HG03460 (cell line): ENCODE data around the gene SFRP5.
A peak's percentile ranks its signal among the peaks of the same experiment; 100 is the strongest.

Experiments
- ATAC-seq: cut with Tn5 transposase; IDR thresholded peaks from one replicate; pipeline ENCODE4 v1.9.1; 2021; ENCODE audit not compliant: unreplicated experiment

SFRP5 gene

DNA sequence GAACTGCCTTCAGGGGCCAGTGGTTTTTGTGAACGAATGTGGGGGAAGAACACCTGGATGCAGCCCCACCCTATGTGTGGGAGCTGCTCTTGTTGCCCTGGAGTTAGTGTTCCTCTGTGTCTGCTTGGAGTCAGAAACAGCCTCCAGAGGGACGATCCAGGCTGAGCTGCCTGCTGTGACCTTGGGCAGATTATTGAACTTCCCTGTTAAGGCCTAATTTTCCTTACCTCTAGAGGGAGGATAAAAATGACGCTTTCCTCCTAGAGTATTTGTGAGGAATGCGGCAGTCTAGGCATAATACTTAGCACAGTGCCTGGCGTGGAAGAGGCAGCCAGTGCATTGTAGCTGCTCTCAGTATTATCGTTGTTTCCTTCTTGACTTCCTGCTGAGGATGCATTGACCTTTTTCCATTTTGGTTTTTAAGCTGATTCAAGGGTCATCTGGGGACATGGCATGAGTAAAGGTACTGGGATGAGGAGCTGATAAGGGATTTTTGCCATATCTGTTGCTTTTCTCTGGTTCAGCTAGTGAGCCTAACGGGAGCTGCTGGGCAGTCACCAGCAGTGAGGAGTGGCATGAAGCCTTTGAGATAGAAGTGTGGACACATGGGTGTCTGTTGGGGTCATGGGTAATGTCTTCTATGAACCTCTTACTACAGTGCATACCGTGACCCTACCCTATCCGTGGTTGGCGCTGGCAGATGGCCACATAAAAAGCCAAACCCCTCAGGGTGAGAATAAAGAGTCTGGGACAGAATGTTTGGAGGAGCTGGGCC lies 28.4 kb downstream of the SFRP5 start:
- ATAC-seq, result no peak

DNA sequence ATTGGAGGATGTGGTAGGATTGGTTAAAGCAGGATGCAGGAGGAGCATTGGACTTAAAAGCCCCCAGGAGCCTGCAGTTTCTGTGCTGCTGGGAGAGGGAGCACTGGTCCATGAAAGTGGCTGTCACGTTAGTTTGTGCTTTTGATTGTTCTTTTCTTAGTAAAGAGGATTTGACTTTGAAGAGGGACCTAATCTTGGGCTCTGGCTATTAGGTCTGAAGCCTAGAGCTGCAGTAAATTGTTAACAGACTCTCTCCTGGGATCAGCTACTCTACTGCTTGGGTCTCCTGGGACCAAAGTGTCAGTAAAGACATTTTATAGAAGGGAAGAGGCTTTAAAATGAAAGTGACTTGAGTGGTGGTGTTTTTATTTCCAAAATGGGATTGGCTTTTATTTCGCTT lies 31.2 kb downstream of the SFRP5 start:
- no peak for ATAC-seq

DNA sequence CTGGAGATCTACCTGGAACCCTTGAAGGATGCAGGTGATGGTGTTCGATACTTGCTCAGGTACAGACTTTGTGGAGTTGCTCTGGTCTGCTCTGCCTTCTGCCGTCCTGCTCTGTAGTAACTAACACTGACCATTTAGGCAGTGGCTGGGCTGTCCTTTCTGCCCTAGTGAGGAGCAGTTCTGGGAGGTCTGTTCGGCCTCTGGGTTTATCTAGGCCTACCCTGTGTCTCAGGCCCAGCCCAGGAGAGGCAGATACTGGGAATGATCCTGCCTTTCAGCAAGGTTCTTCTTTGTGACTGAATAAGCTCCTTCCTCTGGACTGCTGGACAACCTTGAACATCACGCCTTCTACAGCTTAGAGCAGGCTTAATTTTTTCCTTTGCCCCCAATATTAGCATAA lies 33.2 kb downstream of the SFRP5 start:
- ATAC-seq, result no peak

DNA sequence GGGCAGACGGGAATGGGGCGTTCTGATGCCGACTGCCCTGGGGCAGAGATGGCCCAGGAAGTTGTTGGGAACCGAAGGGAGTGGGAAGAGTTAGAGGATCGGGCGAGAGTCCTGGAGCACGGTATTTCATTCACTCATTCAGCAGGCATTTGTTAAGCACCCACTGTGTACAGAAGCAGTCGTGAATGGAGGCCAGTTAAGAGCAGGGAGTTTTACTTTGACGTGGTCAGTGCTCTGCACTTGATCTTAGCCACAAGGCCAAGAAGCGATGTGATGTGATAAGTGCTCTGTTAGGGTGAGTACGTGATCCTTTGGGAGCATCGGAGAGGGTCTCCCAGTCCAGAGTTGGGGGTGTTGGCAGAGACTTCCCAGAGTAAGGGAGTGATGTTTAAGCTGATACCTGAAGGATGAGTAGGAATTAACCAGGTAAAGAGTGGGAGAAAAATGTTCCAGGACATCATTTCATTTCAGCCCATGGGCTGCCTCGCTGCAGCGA lies 34.0 kb downstream of the SFRP5 start:
- ATAC-seq, result peak; percentile 5

DNA sequence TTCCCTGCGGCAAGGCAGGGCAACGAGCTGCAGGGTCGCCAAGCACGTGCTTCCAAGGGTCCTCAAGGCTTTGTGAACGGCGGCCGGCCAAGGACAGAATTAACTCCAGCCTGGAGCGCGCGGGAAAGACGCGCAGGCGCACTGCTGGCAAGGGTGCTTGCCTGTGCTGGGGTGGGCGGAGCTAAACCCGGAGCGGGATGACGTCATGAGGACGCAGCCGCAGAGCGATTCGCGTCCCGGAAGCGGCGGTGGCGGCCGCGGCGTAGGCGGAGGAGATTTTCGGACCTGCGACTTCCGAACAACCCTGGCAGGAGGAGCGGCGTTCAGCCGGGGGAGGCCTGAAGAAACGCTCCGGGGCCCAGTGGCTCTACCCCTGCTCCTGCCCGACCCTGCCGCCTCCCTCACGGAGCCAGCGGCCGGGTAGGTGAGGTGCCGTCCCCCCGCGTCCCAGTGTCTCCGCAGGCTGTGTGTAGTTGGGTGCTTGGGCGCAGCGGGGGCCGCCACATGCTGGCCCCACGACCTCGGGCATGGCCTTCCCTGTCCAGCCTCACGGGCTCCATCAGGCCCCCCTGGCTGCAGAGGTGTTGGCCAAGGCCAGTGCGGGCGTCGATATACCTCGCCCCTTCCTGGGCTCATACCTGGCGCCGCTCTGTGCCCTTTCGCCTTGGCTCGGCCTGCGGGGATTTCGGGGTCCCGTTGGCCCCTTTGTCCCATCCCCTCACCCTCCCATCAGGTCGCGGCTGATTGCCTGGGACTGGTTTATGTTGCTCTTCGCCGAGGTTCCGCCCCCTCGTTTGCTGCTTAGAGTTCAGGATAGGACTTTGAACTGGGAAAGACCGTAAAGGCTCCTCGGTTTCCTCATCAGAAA lies 34.7 kb downstream of the SFRP5 start, which contains the start of gene ZFYVE27:
Gene ZFYVE27, plus strand, starts transcription at position 227 of the 868 bp plus-strand sequence. CDS start 1,350 bp downstream, outside the sequence.
- peak; percentile 87 for ATAC-seq

DNA sequence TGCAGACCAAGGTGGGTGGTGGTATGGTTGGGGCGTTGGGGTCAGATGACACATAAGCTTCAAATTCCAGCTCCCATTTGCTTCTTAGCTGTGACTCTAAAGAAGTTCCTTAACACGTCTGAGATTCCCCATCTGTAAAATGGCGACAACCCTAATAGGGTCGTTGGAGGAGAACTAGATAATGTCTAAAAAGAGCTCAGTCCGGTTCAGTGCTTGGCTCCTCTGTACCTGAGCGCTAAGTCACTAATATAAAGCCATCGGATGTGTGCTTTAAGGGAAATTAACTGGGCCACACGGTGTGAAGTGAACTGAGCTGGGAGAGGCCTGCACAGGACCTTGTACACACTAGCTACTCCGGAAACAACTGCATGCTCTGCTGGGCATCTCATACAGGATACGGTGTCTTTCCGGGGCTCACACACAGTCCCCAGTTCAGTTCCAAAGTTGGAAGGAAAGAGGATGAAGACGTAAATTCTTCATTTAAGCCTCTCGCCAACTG lies 35.3 kb downstream of the SFRP5 start:
- peak; percentile 24 for ATAC-seq

DNA sequence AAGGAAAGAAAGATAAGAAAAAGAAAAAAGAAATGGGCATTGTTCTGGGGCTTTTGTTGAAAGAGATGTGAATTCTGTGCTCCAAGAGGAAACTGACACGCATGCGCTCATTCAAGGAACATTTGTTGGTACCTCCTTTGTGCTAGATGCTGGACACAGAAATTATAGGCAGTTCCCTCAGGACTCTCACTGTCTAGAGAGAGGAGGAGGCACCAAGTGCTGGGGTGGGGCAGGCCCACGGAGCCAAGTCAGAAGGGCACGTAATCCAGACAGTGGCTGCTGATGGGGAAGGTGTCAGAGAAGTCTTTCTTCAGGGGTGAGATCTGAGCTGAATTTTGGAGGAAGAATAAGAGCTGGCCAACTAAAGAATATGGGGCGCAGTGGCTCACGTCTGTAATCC lies 37.8 kb downstream of the SFRP5 start:
- no peak for ATAC-seq

DNA sequence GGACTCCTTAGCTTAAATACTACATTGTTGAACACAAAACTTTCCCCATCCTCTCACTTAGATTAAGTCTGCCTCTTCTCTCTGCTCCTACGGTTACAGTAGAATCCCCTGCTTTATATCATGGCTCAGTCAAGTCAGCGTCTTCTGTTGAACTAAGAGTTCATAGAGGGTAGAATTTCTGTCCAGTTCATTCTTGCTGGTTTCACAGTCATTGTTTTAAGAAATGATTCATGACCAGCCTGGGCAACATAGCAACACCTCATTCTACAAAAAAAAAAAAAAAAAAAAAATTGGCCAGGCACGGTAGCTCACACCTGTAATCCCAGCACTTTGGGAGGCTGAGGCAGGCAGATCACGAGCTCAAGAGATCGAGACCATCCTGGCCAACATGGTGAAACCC lies 38.5 kb downstream of the SFRP5 start:
- no peak for ATAC-seq

DNA sequence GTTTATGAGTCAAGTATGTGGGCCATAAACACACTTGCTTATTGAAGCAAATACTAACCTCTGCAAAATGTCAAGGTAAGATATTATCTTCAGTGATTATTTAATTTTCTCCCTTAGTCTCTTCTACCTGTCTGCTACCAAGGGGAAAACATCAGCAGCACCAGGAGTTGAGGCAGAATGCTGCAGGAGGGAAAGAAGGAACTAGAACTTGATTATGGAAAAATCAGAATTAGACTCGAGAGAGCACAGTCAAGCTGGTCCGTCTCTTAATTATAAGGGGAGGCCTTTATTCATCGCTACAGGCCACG lies 39.8 kb downstream of the SFRP5 start:
- no peak for ATAC-seq

DNA sequence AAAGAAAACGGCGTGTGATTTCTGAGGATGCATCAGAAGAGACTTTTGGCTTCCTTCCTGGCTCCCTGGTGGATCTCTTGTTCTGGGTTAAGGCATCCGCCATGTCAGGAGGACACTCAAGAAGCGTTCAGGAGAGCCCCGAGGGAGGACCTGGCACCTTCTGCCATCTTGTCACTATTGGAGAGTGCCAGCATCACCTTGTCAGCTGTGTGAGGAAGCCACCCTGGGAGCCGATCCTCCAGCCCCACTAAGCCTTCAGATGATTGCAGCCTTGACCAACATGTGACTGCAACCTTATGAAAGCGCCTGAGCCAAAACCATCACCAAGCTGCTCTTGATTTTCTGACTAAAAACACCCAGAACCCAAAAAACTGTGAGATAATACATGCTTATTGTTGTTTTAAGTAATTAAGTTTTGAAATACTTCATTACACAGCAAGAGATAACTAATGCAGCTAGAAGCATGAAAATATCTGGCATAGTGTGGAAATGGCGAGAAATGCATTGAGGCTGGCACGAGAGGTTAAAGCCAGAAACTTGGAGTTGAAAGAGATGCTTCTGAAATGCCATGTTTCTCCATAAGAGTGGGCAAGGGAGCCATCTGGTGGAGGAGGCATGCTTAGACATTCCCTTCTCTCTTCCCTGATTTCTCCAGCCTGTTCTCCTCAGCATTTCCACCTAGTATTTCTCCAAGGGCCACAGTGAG lies 40.3 kb downstream of the SFRP5 start:
- ATAC-seq, result peak; percentile 54

DNA sequence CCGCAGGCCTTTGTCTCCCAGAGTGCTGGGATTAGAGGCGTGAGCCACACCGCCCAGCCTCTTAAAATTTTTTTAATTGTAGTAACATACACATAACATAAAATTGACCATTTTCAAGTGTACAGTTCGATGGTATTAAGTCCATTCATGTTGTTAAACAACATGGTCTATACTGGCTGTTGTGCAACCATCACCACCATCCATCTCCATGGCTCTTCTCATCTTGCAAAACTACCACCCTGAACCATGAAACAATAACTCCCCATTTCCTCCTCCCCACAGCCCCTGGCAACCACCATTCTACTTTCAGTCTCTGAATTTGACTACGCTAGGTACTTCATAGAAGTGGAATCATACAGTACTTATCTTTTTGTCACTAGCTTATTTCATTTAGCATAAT lies 42.8 kb downstream of the SFRP5 start:
- no peak for ATAC-seq

DNA sequence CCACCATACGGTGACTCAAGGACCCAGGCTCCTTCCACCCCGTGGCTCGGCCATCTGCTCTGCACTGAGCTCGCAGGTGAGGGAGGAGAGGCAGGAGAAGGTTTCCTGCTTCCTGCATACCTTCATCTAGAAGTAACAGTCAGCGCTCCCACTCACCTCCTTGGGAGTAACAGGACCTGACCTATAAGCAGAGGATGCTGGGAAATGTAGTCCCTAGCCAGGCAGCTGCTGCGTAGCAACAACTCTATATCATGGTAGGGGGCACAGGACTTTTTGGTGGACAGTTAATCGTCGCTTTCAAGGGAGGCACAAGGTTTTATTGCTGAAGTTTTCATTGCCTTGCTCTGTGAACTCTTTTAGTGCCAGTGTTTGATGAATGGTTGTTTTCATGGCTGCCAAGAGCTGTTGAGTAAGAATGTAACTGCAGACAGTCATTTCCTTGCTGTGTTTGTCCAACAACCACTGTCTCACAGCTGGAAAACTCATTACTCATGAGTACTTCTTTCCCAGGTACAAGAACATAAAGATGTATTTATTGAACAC lies 45.1 kb downstream of the SFRP5 start:
- no peak for ATAC-seq

DNA sequence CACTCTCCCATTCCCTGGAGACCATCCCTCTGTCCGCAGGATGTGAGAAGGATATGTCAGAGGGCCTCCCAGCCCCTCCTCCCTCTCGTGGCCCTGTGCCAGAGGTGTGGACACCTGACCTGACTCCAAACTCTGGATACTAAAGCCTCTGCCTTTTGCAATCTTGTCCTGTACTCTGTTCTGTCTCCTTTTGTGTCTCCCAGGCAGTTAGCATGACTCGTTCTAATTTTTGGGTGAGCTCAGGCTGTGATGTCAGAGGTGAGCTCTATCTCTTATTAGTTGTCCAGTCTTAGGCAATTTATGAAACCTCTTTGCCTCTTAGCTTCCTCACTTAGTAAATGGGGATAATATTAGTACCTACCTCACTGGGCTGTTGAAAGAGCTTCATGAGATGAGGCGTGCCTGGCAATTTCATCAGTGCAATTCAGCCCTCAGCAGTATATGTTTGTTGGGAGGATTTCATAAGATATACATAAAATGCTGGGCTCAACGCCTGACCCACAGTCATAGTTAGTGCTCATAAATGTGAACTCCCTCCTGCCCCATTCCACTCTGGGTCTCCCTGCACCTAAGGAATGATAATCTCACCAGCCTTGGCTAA lies 47.4 kb downstream of the SFRP5 start:
- ATAC-seq, result no peak

DNA sequence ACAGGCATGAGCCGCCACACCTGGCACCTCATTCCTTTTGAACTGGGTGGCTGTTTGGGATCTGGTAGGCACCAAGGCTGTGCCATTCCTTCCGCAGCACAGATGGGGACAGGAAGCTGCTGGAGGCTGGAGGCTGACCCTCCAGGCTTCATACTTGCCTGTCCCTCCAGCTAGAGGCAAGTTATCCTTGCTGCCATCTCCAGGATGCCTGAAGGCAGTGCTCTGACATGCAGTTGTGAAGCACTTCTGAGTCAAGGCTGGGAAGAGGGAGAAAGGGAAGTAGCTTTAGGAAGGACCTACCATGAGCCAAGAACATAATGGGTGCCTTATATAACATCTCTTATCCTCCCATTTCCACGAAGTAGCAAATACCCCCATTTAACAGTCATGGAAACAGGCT lies 48.8 kb downstream of the SFRP5 start:
- ATAC-seq, result no peak

DNA sequence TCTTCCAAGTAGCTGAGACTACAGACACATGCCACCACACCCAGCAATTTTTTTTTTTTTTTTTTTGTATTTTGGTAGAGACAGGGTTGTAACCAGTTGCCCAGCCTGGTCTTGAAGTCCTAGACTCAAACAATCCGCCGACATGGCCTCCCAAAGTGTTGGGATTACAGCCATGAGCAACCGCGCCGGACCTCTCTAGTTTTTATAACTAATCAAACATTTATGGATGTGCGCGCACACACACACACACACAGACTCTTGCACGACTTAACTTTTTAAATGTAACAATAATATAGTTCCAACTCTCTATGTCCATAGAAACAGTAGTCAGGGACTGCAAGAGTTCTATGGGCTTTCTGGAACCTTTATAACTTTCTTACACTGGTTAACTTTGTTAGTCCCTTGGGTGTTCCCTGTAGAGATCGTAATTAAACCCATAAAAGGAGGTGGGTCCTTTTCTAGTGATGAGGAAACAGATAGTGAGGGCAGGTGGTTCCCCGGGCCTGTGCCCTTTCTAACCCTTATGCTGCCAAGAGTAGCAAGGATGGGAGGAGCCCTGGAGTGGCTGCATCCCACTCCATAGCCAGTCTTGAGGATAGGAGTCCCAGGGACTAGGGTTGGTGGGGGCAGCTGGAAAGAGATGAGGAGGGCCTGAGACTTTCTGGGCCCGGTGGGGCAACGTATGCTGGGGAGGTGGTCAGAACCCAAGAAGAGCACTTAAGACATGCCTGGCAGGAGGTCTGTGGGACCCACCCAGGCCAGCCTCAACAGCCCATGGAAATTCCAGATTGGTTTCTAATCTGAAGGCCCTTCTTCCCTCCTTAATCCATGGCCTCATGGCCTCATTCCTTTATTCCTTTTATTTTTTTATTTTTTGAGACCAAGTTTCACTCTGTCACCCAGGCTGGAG lies 49.7 kb downstream of the SFRP5 start:
- ATAC-seq, result no peak

DNA sequence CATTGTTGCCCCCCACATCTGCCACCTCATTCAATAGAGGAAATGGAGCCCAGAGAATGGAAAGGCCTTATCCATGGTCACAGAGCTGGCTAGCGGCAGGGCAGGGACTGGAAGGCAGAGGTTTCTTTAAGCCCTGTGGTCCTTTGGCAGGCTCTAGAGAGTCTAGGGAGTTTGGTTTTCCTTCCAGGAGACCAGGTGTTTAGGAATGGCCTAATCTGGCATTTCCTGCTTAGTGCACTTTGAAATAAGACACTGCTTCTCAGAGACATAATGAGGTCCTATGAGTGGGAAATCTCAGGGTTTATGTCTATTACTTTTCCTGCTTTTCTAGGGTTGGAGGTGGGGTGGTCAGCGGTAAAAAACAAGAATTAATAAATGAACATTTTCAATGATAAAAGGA lies 52.2 kb downstream of the SFRP5 start:
- no peak for ATAC-seq

DNA sequence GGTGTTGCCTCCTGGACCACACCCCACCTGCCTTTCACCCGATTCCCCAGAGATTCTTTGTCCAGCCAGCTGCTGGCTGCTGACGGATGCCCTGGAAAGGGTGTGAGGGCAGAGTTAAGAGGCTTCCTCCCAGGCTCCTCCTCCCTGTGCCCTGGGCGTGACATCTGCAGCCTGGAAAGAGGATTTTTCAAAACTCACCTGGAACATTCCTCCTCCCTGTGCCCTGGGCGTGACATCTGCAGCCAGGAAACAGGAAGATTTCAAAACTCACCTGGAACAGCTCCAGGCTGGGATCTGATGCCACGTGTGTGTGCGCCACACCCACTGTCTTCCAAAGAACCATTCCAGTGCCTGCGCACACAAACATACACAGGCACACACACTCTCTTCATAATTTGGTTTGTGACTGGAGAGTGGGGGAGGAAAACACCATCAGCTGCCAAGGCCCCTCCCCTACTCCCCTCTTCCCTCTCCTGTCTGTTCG lies 53.1 kb downstream of the SFRP5 start:
- ATAC-seq, result no peak

DNA sequence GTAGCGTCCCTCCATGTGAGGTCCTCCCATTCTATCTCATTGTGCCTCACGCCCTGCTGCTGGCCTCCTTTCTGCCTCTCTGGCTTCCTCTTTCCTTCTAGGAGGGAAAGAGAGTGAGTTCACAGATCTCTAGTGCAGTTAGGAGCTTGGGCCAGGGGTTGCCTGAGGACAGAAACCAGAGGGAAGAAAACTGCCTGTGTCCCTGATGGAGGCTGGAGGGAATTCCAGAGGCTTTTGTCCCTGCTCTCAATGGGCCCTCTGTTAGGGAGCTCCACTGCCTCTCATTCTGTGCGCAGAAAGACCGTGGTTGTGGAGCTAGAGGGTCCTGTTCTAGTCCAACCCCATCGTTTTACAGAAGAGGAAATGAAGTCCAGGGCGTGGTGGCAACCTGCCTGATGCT lies 53.6 kb downstream of the SFRP5 start:
- ATAC-seq, result no peak

DNA sequence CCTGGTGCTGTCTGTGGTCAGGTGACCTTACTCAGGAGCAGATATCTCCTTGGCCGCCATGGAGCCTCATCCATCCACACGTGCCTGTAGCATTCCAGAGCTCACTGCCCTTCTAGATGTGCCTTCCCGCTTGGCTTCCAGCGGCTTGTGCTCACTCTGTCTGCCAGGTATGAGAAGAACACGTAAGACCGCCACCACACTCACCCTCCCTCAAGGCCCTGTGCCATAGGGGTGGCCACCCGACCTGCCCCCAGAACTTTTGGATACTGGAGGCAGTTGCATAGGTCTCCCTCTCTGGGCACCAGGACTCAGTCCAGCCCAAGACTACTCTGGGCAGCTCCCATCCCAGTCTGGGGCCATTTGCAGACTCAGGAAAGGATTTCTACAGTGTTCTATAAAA lies 54.2 kb downstream of the SFRP5 start:
- ATAC-seq, result no peak
